Lower lobe of right lung (tissue), 2 donors: ENCODE results near the gene LARP6. TPM values are rescaled to one million over a fixed set of nuclear protein-coding genes. Genes with fewer than 3 reads are reported as not detected.

Experiments
- ATAC-seq, 2 donors: fragments of 200-7000 bp; cut with Tn5 transposase; one replicate each; pipeline ENCODE4 v1.9.1; 2020 to 2022; ENCODE audit warnings: mild to moderate bottlenecking in 2 of 2, moderate library complexity in 2 of 2
- DNase-seq: peaks from one replicate; pipeline ENCODE4 v3.0.0-alpha.2; 2020
- H3K27ac ChIP-seq: fragments of 200-600 bp; one replicate; pipeline ENCODE4 v1.8.0; 2022
- H3K27me3 ChIP-seq: fragments of 200-600 bp; one replicate; pipeline ENCODE4 v1.8.0; 2022; ENCODE audit warnings: low read depth
- H3K36me3 ChIP-seq: fragments of 200-600 bp; one replicate; pipeline ENCODE4 v1.8.0; 2022; ENCODE audit warnings: mild to moderate bottlenecking
- H3K4me1 ChIP-seq: fragments of 200-600 bp; one replicate; pipeline ENCODE4 v1.8.0; 2022
- H3K4me3 ChIP-seq: fragments of 200-600 bp; one replicate; pipeline ENCODE4 v1.8.0; 2022; ENCODE audit warnings: mild to moderate bottlenecking
- H3K9me3 ChIP-seq: fragments of 200-600 bp; one replicate; pipeline ENCODE4 v1.8.0; 2022
- intact Hi-C: fragments of 100-400 bp; cut with DNase I; formaldehyde crosslinking; loops from one replicate; pipeline ENCODE4 v1.11.0; 2022
- long read RNA-seq: library from polyadenylated mRNA; unstranded; transcript quantifications from one replicate; pipeline ENCODE4 v2.0.0, GENCODE V29; 2021
- total RNA-seq: library from RNA; stranded (reverse); fragmentation: NEBNext Ultra II Directional; extraction: Animal tissue kit (Norgen Biotek cat#: 25700); gene quantifications from one replicate; pipeline ENCODE4 v1.2.1, GENCODE V29; 2021
- TF ChIP-seq, protein P1 (sequence below): fragments of 200-600 bp; IDR thresholded peaks from one replicate; pipeline ENCODE4 v1.8.0; 2022; ENCODE audit warnings: antibody characterized with exemption, mild to moderate bottlenecking
- donor health status: DM: no; HTN: yes; CAD: no; lungs with severe emphysema.

Gene LARP6
- total RNA-seq = 7.5 TPM
- long read RNA-seq, full-length matches to known transcripts = 20 of 20 reads
- long read RNA-seq, partial matches to known transcripts = 0 of 20 reads
- long read RNA-seq, other reads (novel, unspliced or antisense) = 0 of 20 reads

DNA sequence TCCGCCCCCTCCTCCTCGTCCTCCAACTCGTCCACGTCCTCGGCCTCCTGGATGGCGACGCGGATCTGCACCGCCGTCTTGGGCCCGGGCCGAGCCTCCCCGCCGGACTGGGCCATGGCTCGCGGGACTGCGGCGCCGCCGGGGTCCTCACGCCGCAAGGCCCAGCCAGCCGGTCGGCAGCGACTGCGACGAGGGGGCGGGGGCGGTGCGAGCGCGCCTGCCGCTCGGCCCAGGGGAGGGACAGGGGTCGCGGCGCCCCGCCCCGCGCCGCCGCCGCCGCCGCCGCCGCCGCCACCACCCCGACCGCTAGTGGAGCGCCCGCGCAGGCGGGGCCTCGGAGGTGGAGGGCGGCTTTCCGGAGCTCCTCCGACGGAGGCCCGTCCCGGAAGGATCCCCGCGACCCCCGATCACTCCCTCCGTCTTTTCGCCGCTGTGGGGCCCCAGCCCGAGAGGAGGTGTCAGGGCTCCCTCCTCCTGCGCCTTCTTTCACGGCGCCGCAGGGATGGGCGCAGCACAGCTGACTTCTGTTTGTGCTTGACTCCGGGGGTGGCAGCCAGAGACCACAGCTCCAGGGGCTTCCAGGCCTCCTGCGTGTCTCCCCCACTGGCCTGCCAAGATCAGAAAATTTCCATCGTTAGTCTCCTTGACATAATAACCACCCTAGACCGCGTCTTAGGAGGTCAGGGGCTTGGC, at the start of gene LARP6:
TSS of gene LARP6 (minus strand) at position 185 of the 693 bp plus-strand sequence. CDS start at position 116, 69 bp downstream.
- ATAC-seq (peak; percentile 71 to 76), DNase-seq (peak; percentile 46)
- intact Hi-C loops = no loop called here
- TF ChIP-seq, protein P1, sequence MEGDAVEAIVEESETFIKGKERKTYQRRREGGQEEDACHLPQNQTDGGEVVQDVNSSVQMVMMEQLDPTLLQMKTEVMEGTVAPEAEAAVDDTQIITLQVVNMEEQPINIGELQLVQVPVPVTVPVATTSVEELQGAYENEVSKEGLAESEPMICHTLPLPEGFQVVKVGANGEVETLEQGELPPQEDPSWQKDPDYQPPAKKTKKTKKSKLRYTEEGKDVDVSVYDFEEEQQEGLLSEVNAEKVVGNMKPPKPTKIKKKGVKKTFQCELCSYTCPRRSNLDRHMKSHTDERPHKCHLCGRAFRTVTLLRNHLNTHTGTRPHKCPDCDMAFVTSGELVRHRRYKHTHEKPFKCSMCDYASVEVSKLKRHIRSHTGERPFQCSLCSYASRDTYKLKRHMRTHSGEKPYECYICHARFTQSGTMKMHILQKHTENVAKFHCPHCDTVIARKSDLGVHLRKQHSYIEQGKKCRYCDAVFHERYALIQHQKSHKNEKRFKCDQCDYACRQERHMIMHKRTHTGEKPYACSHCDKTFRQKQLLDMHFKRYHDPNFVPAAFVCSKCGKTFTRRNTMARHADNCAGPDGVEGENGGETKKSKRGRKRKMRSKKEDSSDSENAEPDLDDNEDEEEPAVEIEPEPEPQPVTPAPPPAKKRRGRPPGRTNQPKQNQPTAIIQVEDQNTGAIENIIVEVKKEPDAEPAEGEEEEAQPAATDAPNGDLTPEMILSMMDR = no peak
- Histone ChIP-seq H3K27me3 (peaks cover 35% of the 10 kb centered on the region), H3K9me3 (no peaks in the 10 kb centered on the region), H3K4me3 (peak within 1 kb of the TSS; percentile 67), H3K36me3 (no peaks in the 10 kb centered on the region), H3K27ac (peak within 1 kb of the TSS; percentile 87), H3K4me1 (peaks cover 27% of the 10 kb centered on the region)

DNA sequence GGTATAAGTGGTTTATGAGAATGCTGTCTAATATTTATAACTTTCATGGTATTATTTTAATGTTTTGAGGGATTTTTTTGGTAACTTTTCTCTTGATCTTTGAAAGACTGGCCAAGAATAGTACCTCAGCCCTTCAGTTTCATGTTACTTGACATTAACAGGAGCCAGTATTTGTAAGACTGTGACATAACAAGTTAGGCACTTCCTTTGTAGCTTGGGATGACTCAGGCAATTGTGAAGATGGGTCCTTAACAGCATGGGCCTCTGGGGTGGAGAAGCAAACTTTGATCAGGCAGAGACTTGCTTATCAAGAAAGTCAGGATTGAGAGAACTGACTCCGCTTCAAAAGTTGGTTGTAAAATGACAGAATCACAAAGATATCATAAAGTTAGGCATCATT, 48.1 kb upstream of the LARP6 start:
- intact Hi-C loops = no loop called here
- Histone ChIP-seq H3K4me3 (no peak overlapping the region), H3K9me3 (peaks cover 2% of the 10 kb centered on the region), H3K36me3 (peaks cover 8% of the 10 kb centered on the region), H3K4me1 (no peaks in the 10 kb centered on the region), H3K27me3 (no peaks in the 10 kb centered on the region), H3K27ac (no peak overlapping the region)
- TF ChIP-seq, protein P1 = no peak
- no peak for ATAC-seq
- DNase-seq = no peak

DNA sequence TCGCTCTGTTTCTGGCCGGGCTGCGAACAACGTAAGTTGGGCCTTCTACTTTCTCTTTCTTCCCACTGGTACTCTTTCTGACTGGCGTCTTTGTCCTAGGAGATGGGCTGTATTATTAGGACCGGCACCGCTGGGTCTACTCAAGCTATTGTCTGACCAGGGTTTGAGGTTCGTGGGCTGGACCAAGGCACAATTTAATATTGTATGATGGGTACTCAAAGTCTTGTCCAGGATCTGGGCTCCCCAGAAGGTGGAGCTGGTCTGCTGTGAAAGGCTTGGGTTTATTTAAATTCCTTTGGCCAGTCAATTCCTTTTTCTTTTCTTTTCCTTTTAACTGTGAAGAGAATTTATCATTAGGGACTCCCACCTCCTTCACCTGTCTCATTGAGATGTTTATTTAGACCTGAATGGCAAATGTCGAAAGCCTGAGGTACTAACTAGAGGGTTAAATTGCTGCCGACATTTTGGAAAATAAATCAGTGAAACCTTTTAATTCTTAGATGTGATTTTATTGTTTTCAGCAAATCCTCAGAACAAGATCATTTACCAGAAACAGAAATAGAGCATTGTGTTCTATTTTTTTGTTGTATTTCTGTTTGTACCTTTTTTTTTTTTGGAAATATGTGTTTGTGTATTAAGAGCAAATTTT, 39.1 kb upstream of the LARP6 start:
- Histone ChIP-seq H3K4me1 (peaks cover 5% of the 10 kb centered on the region), H3K27me3 (no peaks in the 10 kb centered on the region), H3K9me3 (no peaks in the 10 kb centered on the region), H3K27ac (peak overlapping the region; percentile 77), H3K36me3 (no peaks in the 10 kb centered on the region), H3K4me3 (peak overlapping the region; percentile 86)
- TF ChIP-seq, protein P1 = peak; percentile 39
- intact Hi-C loops = no loop called here
- ATAC-seq (peak; percentile 45 to 61), DNase-seq (no peak)

DNA sequence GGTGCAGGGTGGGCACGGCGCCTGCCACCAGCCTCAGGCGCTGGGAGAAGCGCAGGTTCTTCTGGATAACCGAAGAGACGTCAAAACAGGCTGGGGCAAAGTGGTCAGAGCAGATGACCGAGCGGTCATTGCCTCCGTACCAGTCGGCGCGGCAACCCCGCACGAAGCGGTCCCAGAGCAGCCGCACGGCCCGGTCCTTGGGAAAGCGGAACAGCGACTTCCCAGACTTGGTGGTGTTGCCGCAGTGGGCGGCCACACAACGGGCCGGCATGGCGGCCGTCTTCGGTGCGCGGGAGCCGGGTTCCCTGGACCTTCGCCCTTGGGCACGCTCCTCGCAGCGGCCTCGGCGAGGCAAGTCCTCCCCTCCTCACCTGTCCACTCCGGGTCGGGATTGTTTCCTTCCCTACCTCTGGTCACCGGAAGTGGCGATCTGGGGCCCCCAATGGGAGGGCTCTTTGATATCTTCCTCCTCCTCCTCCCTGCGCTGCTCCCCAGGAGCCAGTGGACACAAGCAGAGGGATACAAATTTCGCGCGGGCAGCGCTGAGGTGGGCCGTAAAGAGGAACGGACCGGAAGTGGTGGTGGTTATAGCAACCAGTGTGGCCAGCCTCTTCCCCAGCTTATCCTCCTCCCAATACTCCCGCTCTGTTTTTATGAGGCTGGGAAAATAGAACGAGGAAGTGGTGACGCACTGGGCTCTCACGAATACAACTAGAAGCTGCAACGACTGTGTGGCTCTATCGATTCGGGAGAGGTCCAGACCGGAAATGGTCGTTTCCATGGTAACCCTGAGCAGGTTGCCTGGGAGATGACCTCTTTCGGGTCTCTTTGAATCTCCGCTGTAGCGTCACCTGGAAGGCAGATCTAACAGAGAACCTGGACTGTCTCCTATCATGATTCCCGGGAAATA, 38.3 kb upstream of the LARP6 start, which contains the start of the genes LRRC49 and THAP10:
TSS of gene LRRC49 (plus strand) at position 825 of the 910 bp plus-strand sequence. CDS start at position 894, 69 bp downstream.
TSS of gene THAP10 (minus strand) at position 432 of the 910 bp plus-strand sequence. CDS start at position 271, 161 bp downstream.
- H3K27me3 ChIP-seq = no peaks in the 10 kb centered on the region
- TF ChIP-seq, protein P1 = no peak
- no peaks in the 10 kb centered on the region for H3K36me3 ChIP-seq
- intact Hi-C loops = no loop called here
- peak within 1 kb of the TSS; percentile 77 for H3K27ac ChIP-seq
- H3K4me3 ChIP-seq = peak within 1 kb of the TSS; percentile 86
- peak; percentile 96 to 98 for ATAC-seq
- peaks cover 5% of the 10 kb centered on the region for H3K4me1 ChIP-seq
- H3K9me3 ChIP-seq = no peaks in the 10 kb centered on the region
- DNase-seq = peak; percentile 90

DNA sequence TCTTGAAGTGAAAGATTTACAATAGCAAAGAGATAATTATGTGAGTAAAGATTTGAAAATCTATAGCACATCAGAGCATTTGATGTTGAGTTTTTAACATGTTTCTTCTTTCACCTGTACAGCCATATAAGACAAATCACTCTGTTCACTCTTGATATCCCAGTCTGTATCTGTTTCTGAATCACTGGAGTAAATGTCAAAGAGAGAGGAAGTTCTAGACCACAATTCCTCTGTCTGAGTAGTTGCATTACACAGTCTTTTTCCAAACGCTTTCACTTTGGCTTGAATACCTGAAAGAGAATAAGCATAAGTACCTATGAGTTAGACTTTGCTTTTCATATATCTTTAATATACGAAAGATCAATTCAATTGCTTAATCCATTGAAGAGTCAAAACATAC, 28.4 kb upstream of the LARP6 start:
- ATAC-seq = no peak
- Histone ChIP-seq H3K4me1 (no peaks in the 10 kb centered on the region), H3K27me3 (no peaks in the 10 kb centered on the region), H3K36me3 (no peaks in the 10 kb centered on the region), H3K4me3 (no peak overlapping the region), H3K9me3 (no peaks in the 10 kb centered on the region), H3K27ac (no peak overlapping the region)
- DNase-seq = no peak
- TF ChIP-seq, protein P1 = no peak
- intact Hi-C loops = no loop called here
